Panc1 (cell line): ENCODE measurements around the gene ORM1. TPM values are rescaled to one million over a fixed set of nuclear protein-coding genes. Genes with fewer than 3 reads are reported as not detected.

Experiments used
- ATAC-seq: fragments of 200-7000 bp; cut with Tn5 transposase; 2 replicates; pipeline ENCODE4 v1.9.1; 2020; ENCODE audit warnings: mild to moderate bottlenecking, moderate library complexity
- BruUV-seq: library from RNA; stranded (reverse); fragments of 400-500 nt; replicated peaks from 2 replicates; lab custom pipeline; 2021; lab: Mats Ljungman, UMichigan
- CTCF ChIA-PET: fragments of 300-600 bp; sonication (Branson Sonifier 250); formaldehyde crosslinking; loops from one replicate; lab custom pipeline; 2022; ENCODE audit warnings: antibody characterized with exemption; lab: Charles Lee
- POLR2A ChIA-PET: fragments of 300-600 bp; sonication (Branson Sonifier 250); formaldehyde crosslinking; loops from one replicate; lab custom pipeline; 2022; ENCODE audit warnings: antibody characterized with exemption; lab: Charles Lee
- DNase-seq: peaks from one replicate; pipeline ENCODE4 v3.0.0-alpha.2; 2010; ENCODE audit warnings: low read depth, low spot score
- H3K27ac ChIP-seq: 2 replicates; pipeline ENCODE4 v1.5.1; 2011; ENCODE audit warnings: mild to moderate bottlenecking, low read length, inconsistent platforms
- H3K27me3 ChIP-seq: fragments of 200-500 bp; sonication (Bioruptor generic); 2 replicates; pipeline ENCODE4 v1.6.0; 2014; ENCODE audit warnings: low read length, inconsistent platforms; ENCODE audit not compliant: control insufficient read depth, insufficient read depth
- H3K36me3 ChIP-seq: fragments of 200-500 bp; sonication (Bioruptor generic); 2 replicates; pipeline ENCODE4 v1.5.1; 2014; ENCODE audit warnings: inconsistent platforms, mild to moderate bottlenecking, low read length, moderate library complexity; ENCODE audit not compliant: control insufficient read depth, insufficient read depth
- H3K4me1 ChIP-seq: 2 replicates; pipeline ENCODE4 v1.5.1; 2011; ENCODE audit warnings: inconsistent platforms, mild to moderate bottlenecking, low read length, moderate library complexity; ENCODE audit not compliant: control insufficient read depth, insufficient read depth
- H3K4me3 ChIP-seq, 2 experiments: 2 replicates each; pipeline ENCODE4 v1.5.1; 2011 to 2012; ENCODE audit warnings: low read depth in 2 of 2, low read length in 2 of 2, mild to moderate bottlenecking in 2 of 2, inconsistent platforms in 1 of 2, moderate library complexity in 1 of 2
- H3K9me3 ChIP-seq: fragments of 200-500 bp; sonication (Bioruptor generic); 2 replicates; pipeline ENCODE4 v1.5.1; 2014; ENCODE audit warnings: low read depth, mild to moderate bottlenecking, inconsistent platforms, low read length, moderate library complexity; ENCODE audit not compliant: control insufficient read depth, insufficient read depth
- CTCF ChIP-seq: fragments of 450-650 bp; IDR thresholded peaks from 2 replicates; pipeline ENCODE4 v1.5.1; 2017; ENCODE audit warnings: mild to moderate bottlenecking
- POLR2AphosphoS5 ChIP-seq: IDR thresholded peaks from 2 replicates; pipeline ENCODE4 v1.6.1; 2012; ENCODE audit warnings: mild to moderate bottlenecking, low read depth, low read length, moderate library complexity
- REST ChIP-seq, 2 experiments: IDR thresholded peaks; 2 replicates each; pipeline ENCODE4 v1.6.1; 2011 to 2012; ENCODE audit warnings: low read depth in 2 of 2, control low read depth in 1 of 2, low read length in 1 of 2, mild to moderate bottlenecking in 1 of 2, moderate library complexity in 1 of 2; ENCODE audit not compliant: insufficient read depth in 1 of 2
- SIN3A ChIP-seq: IDR thresholded peaks from 2 replicates; pipeline ENCODE4 v1.6.1; 2012; ENCODE audit warnings: low read depth, mild to moderate bottlenecking, low read length, moderate library complexity, borderline replicate concordance; ENCODE audit not compliant: insufficient read depth
- TCF7L2 ChIP-seq: IDR thresholded peaks from 2 replicates; pipeline ENCODE4 v1.6.1; 2011; ENCODE audit warnings: mild to moderate bottlenecking, low read depth, low read length, inconsistent platforms
- in situ Hi-C: cut with HindIII; loops from 2 replicates; pipeline ENCODE4 v1.10.0; 2016; ENCODE audit warnings: low sequenced_read_pairs, low pct_unique_long_range_greater_than_20kb
- intact Hi-C: fragments of 100-400 bp; cut with micrococcal nuclease; formaldehyde crosslinking; loops from one replicate; pipeline ENCODE4 v1.10.0; 2022; ENCODE audit not compliant: unreplicated experiment
- total RNA-seq: library from RNA; stranded (reverse); gene quantifications from one replicate; pipeline ENCODE4 v1.2.1, GENCODE V29; 2021; ENCODE audit not compliant: unreplicated experiment

Gene ORM1
- total RNA-seq, 1 experiment from 2014 or later: 3.5 TPM

GRCh38 chr9:114367772-114368569 is 45.1 kb downstream of the ORM1 start:
- BruUV-seq: no TSS peak
- ChIA-PET CTCF (interaction anchor here (0.6 kb wide), 1 partner anchor 16 kb away, joined by 4 read pairs; no protein-coding TSS in a partner anchor), POLR2A (no interaction called here)
- no peak overlapping the region for H3K4me3 ChIP-seq
- DNase-seq (no peak), ATAC-seq (no peak)
- H3K36me3 ChIP-seq: no peaks in the 10 kb centered on the region
- no peaks in the 10 kb centered on the region for H3K9me3 ChIP-seq
- H3K4me1 ChIP-seq: peaks cover 3% of the 10 kb centered on the region
- intact Hi-C loops: no loop called here
- H3K27ac ChIP-seq: no peak overlapping the region
- in situ Hi-C loops: no loop called here
- TF ChIP-seq TCF7L2 (no peak), CTCF (no peak), POLR2AphosphoS5 (no peak), SIN3A (no peak), REST (IDR thresholded peaks at IDR 0.05; ENCODE audit: insufficient read depth in 1 of 2, low read depth in 2 of 2, low read length in 1 of 2) (no peak)
- H3K27me3 ChIP-seq: no peaks in the 10 kb centered on the region

GRCh38 chr9:114369216-114370130 is 46.6 kb downstream of the ORM1 start:
- ChIA-PET POLR2A (no interaction called here), CTCF (no interaction called here)
- Histone ChIP-seq H3K27ac (no peak overlapping the region), H3K36me3 (no peaks in the 10 kb centered on the region), H3K4me1 (peaks cover 3% of the 10 kb centered on the region), H3K4me3 (no peak overlapping the region), H3K27me3 (no peaks in the 10 kb centered on the region), H3K9me3 (no peaks in the 10 kb centered on the region)
- BruUV-seq: no TSS peak
- TF ChIP-seq POLR2AphosphoS5: no peak
- TF ChIP-seq TCF7L2: no peak
- TF ChIP-seq REST (IDR thresholded peaks at IDR 0.05; ENCODE audit: insufficient read depth in 1 of 2, low read depth in 2 of 2, low read length in 1 of 2): no peak
- no peak for TF ChIP-seq SIN3A
- in situ Hi-C loops: no loop called here
- intact Hi-C loops: no loop called here
- DNase-seq (no peak), ATAC-seq (no peak)
